Astrocyte (in vitro differentiated cells and primary cell): ENCODE data around the gene ERCC3. TPM values are rescaled to one million over a fixed set of nuclear protein-coding genes. Genes with fewer than 3 reads are reported as not detected.

ENCODE experiments used
- DNase-seq: peaks from one replicate; pipeline ENCODE4 v3.0.0-alpha.2; 2010; ENCODE audit warnings: low read depth
- FAIRE-seq: peaks from 2 replicates; lab custom pipeline; 2011; peaks lifted over from hg19 to GRCh38; lab: Jason Lieb, UNC
- H2AFZ ChIP-seq: 2 replicates; pipeline ENCODE4 v1.6.0; 2012; ENCODE audit warnings: low read depth, low read length, inconsistent platforms
- H3K27ac ChIP-seq: 2 replicates; pipeline ENCODE4 v1.5.1; 2011; ENCODE audit warnings: low read depth, low read length, inconsistent platforms
- H3K27me3 ChIP-seq: 2 replicates; pipeline ENCODE4 v1.6.0; 2011; ENCODE audit warnings: low read length, inconsistent platforms; ENCODE audit not compliant: insufficient read depth
- H3K36me3 ChIP-seq: 2 replicates; pipeline ENCODE4 v1.5.1; 2011; ENCODE audit warnings: low read length, inconsistent platforms; ENCODE audit not compliant: insufficient read depth
- H3K4me1 ChIP-seq: 2 replicates; pipeline ENCODE4 v1.5.1; 2011; ENCODE audit warnings: low read length, inconsistent platforms; ENCODE audit not compliant: insufficient read depth
- H3K4me2 ChIP-seq: 2 replicates; pipeline ENCODE4 v1.6.0; 2012; ENCODE audit warnings: low read length, inconsistent platforms
- H3K4me3 ChIP-seq: 2 replicates; pipeline ENCODE4 v1.5.1; 2011; ENCODE audit warnings: low read depth, mild to moderate bottlenecking, low read length, inconsistent platforms; ENCODE audit not compliant: insufficient read depth
- H3K79me2 ChIP-seq: 2 replicates; pipeline ENCODE4 v1.6.0; 2012; ENCODE audit warnings: mild to moderate bottlenecking, low read length, inconsistent platforms; ENCODE audit not compliant: insufficient read depth
- H3K9ac ChIP-seq: 2 replicates; pipeline ENCODE4 v1.6.0; 2012; ENCODE audit warnings: mild to moderate bottlenecking, low read length, inconsistent platforms
- H3K9me3 ChIP-seq: 2 replicates; pipeline ENCODE4 v1.5.1; 2012; ENCODE audit warnings: low read depth, mild to moderate bottlenecking, low read length, inconsistent platforms; ENCODE audit not compliant: insufficient read depth
- H4K20me1 ChIP-seq: 2 replicates; pipeline ENCODE4 v1.6.0; 2012; ENCODE audit warnings: low read length, inconsistent platforms; ENCODE audit not compliant: insufficient read depth
- H3K27ac Mint-ChIP-seq: one replicate; pipeline ENCODE4 v1.8.0; 2021; ENCODE audit warnings: mild to moderate bottlenecking, mixed read lengths; ENCODE audit not compliant: unreplicated experiment
- H3K27me3 Mint-ChIP-seq: one replicate; pipeline ENCODE4 v1.8.0; 2021; ENCODE audit warnings: low read depth, mixed read lengths; ENCODE audit not compliant: unreplicated experiment
- H3K36me3 Mint-ChIP-seq: one replicate; pipeline ENCODE4 v1.8.0; 2021; ENCODE audit warnings: low read depth, mixed read lengths; ENCODE audit not compliant: unreplicated experiment
- H3K4me1 Mint-ChIP-seq: one replicate; pipeline ENCODE4 v1.8.0; 2021; ENCODE audit warnings: low read depth, mixed read lengths; ENCODE audit not compliant: unreplicated experiment
- H3K4me3 Mint-ChIP-seq: one replicate; pipeline ENCODE4 v1.8.0; 2021; ENCODE audit warnings: mild to moderate bottlenecking, moderate library complexity, mixed read lengths; ENCODE audit not compliant: unreplicated experiment
- H3K9me3 Mint-ChIP-seq: one replicate; pipeline ENCODE4 v1.8.0; 2021; ENCODE audit warnings: mild to moderate bottlenecking, mixed read lengths; ENCODE audit not compliant: unreplicated experiment
- CTCF ChIP-seq: IDR thresholded peaks from 2 replicates; pipeline ENCODE4 v1.5.1; 2011; ENCODE audit warnings: low read depth, mild to moderate bottlenecking, inconsistent platforms, low read length, moderate library complexity; ENCODE audit not compliant: insufficient read depth
- EZH2 ChIP-seq: IDR thresholded peaks from 2 replicates; pipeline ENCODE4 v1.6.1; 2012; ENCODE audit warnings: mild to moderate bottlenecking, low read length, inconsistent platforms; ENCODE audit not compliant: insufficient read depth
- total RNA-seq: library from RNA; stranded (reverse); gene quantifications from 2 replicates; pipeline ENCODE4 v1.2.1, GENCODE V29; 2021

The ERCC3 gene
- total RNA-seq, 1 donor from 2014 or later: 34.8 TPM

DNA sequence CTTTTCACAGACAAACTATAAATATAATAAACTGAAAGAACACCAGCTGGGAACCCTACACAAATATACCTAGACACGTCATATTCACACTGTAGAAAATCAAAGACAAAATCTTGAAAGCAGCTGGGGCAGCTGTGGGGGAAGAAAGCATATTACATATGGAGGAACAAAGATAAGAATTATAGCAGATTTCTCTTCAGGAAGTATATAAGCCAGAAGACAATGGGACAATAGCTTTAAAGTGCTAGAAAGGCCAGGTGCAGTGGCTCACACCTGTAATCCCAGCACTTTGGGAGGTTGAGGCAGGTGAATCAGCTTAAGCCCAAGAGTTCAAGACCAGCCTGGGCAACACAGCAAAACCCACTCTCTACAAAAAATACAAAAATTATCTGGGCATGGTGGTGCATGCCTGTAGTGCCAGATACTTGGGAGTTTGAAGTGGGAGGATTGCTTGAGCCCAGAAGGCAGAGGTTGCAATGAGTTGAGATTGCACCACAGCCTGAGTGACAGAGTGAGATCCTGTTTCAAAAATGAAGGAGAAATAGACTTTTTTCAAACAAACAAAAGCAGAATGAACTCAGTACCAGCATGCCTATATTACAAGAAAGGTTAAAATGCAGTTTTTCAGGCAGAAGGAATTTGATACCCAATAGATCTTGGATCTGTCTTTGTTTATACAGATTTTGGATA lies 26.8 kb upstream of the ERCC3 start:
- H3K4me2 ChIP-seq: no peak overlapping the region
- TF ChIP-seq EZH2: no peak
- no peak for TF ChIP-seq CTCF
- DNase-seq: no peak
- H3K27ac Mint-ChIP-seq: no peak overlapping the region
- H3K27ac ChIP-seq: no peak overlapping the region
- H3K36me3 Mint-ChIP-seq: peaks cover 20% of the 10 kb centered on the region
- H3K4me1 ChIP-seq: no peaks in the 10 kb centered on the region
- H3K36me3 ChIP-seq: peaks cover 29% of the 10 kb centered on the region
- H3K79me2 ChIP-seq: no peaks in the 10 kb centered on the region
- no peaks in the 10 kb centered on the region for H3K27me3 Mint-ChIP-seq
- no peak for FAIRE-seq
- no peaks in the 10 kb centered on the region for H3K4me1 Mint-ChIP-seq
- H3K27me3 ChIP-seq: no peaks in the 10 kb centered on the region
- H3K9ac ChIP-seq: no peak overlapping the region
- no peaks in the 10 kb centered on the region for H3K9me3 ChIP-seq
- H3K9me3 Mint-ChIP-seq: peaks cover 6% of the 10 kb centered on the region
- H3K4me3 Mint-ChIP-seq: no peak overlapping the region
- H4K20me1 ChIP-seq: peaks cover 4% of the 10 kb centered on the region
- H3K4me3 ChIP-seq: no peak overlapping the region
- no peak overlapping the region for H2AFZ ChIP-seq

- H3K4me1 Mint-ChIP-seq: no peaks in the 10 kb centered on the region
- H3K36me3 ChIP-seq: peaks cover 32% of the 10 kb centered on the region
These were observed 26.1 kb upstream of the ERCC3 start for GRCh38 chr2:127320067-127320466.

More at GRCh38 chr2:127320067-127320466, 26.1 kb upstream of the ERCC3 start:
- Mint-ChIP-seq H3K36me3 (peaks cover 20% of the 10 kb centered on the region), H3K4me3 (no peak overlapping the region), H3K27ac (no peak overlapping the region), H3K9me3 (peaks cover 6% of the 10 kb centered on the region), H3K27me3 (no peaks in the 10 kb centered on the region)
- Histone ChIP-seq H3K4me3 (no peak overlapping the region), H3K9me3 (no peaks in the 10 kb centered on the region), H3K27me3 (no peaks in the 10 kb centered on the region), H3K4me1 (no peaks in the 10 kb centered on the region), H3K9ac (no peak overlapping the region), H3K27ac (no peak overlapping the region), H3K4me2 (no peak overlapping the region), H3K79me2 (no peaks in the 10 kb centered on the region), H2AFZ (no peak overlapping the region), H4K20me1 (peaks cover 4% of the 10 kb centered on the region)
- no peak for TF ChIP-seq EZH2
- no peak for TF ChIP-seq CTCF
- FAIRE-seq: no peak
- DNase-seq: no peak
